ENCODE measurements around the gene LRTM1. TPM values are rescaled to one million over a fixed set of nuclear protein-coding genes. Genes with fewer than 3 reads are reported as not detected.

LRTM1 gene
- total and polyA plus RNA-seq, 7 donors = 3.1 TPM; not detected in 6

DNA sequence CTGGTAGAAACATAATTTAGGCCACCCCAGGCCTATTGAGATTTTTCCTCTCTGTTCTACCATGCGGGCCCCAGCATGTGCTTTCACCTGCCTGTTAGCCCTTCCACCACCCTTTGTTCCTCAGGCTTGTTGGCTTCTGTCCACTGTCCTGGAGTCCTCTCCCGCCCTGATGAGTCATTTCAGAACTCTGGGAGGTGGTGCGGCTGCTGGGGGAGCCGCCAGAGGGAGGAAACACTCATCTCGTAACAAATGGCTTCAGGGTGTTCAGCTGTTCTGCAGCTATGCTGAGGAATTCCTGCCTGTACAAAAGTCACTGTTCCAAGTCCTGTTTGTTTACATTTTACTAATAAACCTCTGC lies 36.3 kb downstream of the LRTM1 start:
- TF ChIP-seq, protein P1, sequence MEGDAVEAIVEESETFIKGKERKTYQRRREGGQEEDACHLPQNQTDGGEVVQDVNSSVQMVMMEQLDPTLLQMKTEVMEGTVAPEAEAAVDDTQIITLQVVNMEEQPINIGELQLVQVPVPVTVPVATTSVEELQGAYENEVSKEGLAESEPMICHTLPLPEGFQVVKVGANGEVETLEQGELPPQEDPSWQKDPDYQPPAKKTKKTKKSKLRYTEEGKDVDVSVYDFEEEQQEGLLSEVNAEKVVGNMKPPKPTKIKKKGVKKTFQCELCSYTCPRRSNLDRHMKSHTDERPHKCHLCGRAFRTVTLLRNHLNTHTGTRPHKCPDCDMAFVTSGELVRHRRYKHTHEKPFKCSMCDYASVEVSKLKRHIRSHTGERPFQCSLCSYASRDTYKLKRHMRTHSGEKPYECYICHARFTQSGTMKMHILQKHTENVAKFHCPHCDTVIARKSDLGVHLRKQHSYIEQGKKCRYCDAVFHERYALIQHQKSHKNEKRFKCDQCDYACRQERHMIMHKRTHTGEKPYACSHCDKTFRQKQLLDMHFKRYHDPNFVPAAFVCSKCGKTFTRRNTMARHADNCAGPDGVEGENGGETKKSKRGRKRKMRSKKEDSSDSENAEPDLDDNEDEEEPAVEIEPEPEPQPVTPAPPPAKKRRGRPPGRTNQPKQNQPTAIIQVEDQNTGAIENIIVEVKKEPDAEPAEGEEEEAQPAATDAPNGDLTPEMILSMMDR (IDR thresholded peaks at IDR 0.05) = peak; percentile 56
- 4 to 6% (median 6%) methylated on average over 5 of the region's 5 CpGs for WGBS, 3 donors
- Histone ChIP-seq H3K4me3 (no peak overlapping the region), H3K27ac (peak overlapping the region; percentile 82), H3K9me3 (no peaks in the 10 kb centered on the region), H3K4me1 (peaks cover 22% of the 10 kb centered on the region), H3K27me3 (ENCODE audit: insufficient read depth in 3 of 3, low read length in 2 of 3) (no peaks in the 10 kb centered on the region), H3K36me3 (ENCODE audit: insufficient read depth in 1 of 2, low read depth in 1 of 2) (no peaks in the 10 kb centered on the region)
- intact Hi-C loops (cut with DNase I) = loop anchor here in 1 of 2 donors (5.0 kb wide), 1 partner anchor 61 kb away; no protein-coding TSS in a partner anchor
- ATAC-seq (peak; percentile 97 to 99 (median 98)), DNase-seq (peak; percentile 78 to 91)

DNA sequence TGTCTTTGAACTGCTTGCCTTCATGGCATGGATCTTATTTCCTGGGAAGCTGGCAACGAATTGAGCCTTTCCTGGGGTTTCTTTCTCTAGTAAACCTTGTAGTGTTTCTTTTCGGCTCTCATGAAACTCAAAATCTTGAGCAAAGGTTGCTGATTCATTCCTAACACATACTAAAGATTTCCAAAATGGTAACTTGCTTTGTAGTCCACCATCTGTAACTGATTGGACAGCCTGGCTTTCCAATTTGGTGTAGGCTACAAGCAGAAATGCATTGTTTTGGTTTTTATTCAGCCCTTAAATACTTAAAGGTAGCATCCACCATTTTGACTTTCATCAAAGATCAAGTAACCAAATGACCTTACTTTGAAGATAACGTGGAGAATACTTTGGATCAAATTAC lies 38.1 kb downstream of the LRTM1 start:
- DNase-seq (no peak), ATAC-seq (no peak)
- no peak overlapping the region for H3K4me3 ChIP-seq
- intact Hi-C loops (cut with DNase I) = loop anchor here in 1 of 2 donors (5.0 kb wide), 1 partner anchor 63 kb away; no protein-coding TSS in a partner anchor
- H3K27me3 ChIP-seq (ENCODE audit: insufficient read depth in 3 of 3, low read length in 2 of 3) = no peaks in the 10 kb centered on the region
- WGBS, 3 donors = 72 to 84% (median 72%) methylated on average over 3 of the region's 3 CpGs
- TF ChIP-seq, protein P1 (IDR thresholded peaks at IDR 0.05) = no peak
- H3K9me3 ChIP-seq = no peaks in the 10 kb centered on the region
- H3K27ac ChIP-seq = no peak overlapping the region
- no peaks in the 10 kb centered on the region for H3K36me3 ChIP-seq (ENCODE audit: insufficient read depth in 1 of 2, low read depth in 1 of 2)
- H3K4me1 ChIP-seq = peaks cover 22% of the 10 kb centered on the region

DNA sequence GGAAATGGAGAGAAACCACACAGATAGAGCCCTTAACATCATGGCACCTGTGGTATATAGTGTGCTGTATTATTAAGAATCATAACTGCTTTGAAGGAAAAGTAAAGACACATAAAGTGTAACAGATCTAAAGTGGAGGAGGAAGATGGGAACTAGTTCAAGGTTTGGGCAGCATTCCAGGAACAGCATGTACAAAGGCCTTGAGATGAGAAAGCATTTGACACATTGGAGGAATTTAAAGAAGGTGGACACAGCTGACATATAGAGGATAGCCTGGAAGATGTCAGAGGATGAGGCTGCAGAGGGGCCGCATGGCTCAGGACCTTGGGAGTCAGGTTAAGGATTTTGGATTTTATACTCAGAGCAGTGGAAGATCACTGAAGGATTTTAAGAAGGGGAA lies 39.0 kb downstream of the LRTM1 start:
- peak in 2 of 4 donors; percentile 49 to 57 for ATAC-seq
- 27 to 69% (median 33%) methylated on average over 1 of the region's 1 CpG for WGBS, 3 donors
- intact Hi-C loops (cut with DNase I) = no loop called here
- Histone ChIP-seq H3K27ac (no peak overlapping the region), H3K4me1 (peaks cover 22% of the 10 kb centered on the region), H3K36me3 (ENCODE audit: insufficient read depth in 1 of 2, low read depth in 1 of 2) (no peaks in the 10 kb centered on the region), H3K9me3 (no peaks in the 10 kb centered on the region), H3K27me3 (ENCODE audit: insufficient read depth in 3 of 3, low read length in 2 of 3) (no peaks in the 10 kb centered on the region), H3K4me3 (no peak overlapping the region)
- DNase-seq = no peak
- TF ChIP-seq, protein P1 (IDR thresholded peaks at IDR 0.05) = no peak

DNA sequence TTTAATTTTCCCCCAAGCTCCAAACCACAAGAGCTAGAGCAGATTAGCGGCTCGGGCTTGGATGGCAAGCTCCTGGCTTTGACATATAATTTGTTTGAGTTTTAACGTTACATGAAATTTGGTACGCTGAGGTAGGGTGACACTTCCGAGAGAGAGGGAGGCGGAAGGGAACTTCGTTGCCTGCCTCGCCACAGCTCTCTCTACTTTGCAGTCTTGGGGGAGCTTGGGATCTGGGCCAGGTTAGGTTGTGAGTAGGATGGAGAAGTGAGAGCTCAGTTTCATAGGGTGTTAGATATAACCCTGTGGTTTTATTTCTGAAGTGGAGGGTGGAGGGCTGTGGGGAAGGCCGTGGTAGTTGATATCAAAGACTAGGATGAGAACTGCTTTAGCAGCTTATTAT lies 39.7 kb downstream of the LRTM1 start:
- H3K4me1 ChIP-seq = peaks cover 22% of the 10 kb centered on the region
- TF ChIP-seq, protein P1 (IDR thresholded peaks at IDR 0.05) = no peak
- intact Hi-C loops (cut with DNase I) = no loop called here
- H3K27ac ChIP-seq = no peak overlapping the region
- H3K27me3 ChIP-seq (ENCODE audit: insufficient read depth in 3 of 3, low read length in 2 of 3) = no peaks in the 10 kb centered on the region
- H3K9me3 ChIP-seq = no peaks in the 10 kb centered on the region
- no peaks in the 10 kb centered on the region for H3K36me3 ChIP-seq (ENCODE audit: insufficient read depth in 1 of 2, low read depth in 1 of 2)
- no peak overlapping the region for H3K4me3 ChIP-seq
- WGBS, 3 donors = 73 to 95% (median 84%) methylated on average over 9 of the region's 9 CpGs
- no peak for DNase-seq
- ATAC-seq = no peak

Data from psoas muscle (tissue), 8 donors.